H7 (cell line): ENCODE measurements around the gene DLX6. TPM values are rescaled to one million over a fixed set of nuclear protein-coding genes. Genes with fewer than 3 reads are reported as not detected.
A peak's percentile ranks its signal among the peaks of the same experiment; 100 is the strongest.

ENCODE experiments used
- DNase-seq: peaks from one replicate; pipeline ENCODE4 v3.0.0; 2012
- H3K27me3 ChIP-seq: 2 replicates; pipeline ENCODE4 v1.6.0; 2011; ENCODE audit warnings: mild to moderate bottlenecking, low read length; ENCODE audit not compliant: control insufficient read depth, insufficient read depth
- H3K36me3 ChIP-seq: replicated peaks from 2 replicates; pipeline ENCODE4 v1.5.1; 2011; ENCODE audit warnings: low read length; ENCODE audit not compliant: control insufficient read depth, insufficient read depth
- H3K4me3 ChIP-seq: 2 replicates; pipeline ENCODE4 v1.5.1; 2011; ENCODE audit warnings: low read depth, mild to moderate bottlenecking, control low read depth, low read length, moderate library complexity; ENCODE audit not compliant: insufficient read depth
- total RNA-seq: library from RNA; depleted of rRNA; stranded (reverse); fragments of >200 nt; shearing (Covaris generic); gene quantifications from 2 replicates; pipeline ENCODE4 v1.2.3, GENCODE V29; 2014; rRNA removed

DLX6 gene
- total RNA-seq = not detected in 2 replicates

DNA sequence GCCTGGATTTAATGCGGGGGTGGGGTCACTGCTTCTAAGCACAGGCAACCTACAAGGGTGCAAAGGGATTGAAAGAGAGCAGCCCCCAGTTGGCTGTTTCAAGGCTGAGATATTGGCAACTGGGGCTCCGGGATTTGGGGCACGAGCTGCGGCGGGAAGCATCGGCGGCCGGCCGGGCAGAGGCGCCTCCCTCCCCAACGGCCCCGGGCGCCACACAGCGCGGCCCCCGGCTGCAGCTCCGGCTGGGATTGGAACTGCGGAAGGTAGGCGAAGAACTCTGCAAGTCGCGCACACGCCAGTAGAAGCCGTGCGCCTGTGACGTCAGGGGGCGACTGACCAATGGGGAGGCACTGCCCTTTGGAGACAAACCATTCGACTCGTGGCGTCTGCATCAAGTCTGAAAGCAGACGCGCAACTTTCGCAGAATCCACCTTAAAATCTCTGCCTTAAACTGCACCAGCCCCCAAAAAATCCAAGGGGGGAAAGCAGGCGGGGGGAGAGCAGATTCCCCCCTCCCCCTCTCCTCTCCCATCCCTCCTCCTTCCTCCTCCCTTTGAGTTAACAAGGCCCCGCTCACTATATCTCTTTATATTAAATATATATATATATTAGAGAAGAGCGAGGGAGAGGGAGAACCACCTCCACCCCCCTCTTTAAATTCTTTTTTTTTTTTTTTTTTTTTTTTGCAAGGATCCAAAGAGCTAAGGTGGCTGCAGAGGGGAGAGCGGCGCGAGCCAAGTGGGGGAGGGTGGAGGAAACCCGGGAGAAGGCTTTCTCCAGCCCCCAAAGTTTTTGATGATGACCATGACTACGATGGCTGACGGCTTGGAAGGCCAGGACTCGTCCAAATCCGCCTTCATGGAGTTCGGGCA is at the start of gene DLX6:
Gene DLX6 (plus strand): TSS at position 371 of the 872 bp plus-strand sequence. CDS start 425 bp downstream, at position 796.
- Histone ChIP-seq H3K27me3 (peaks cover 91% of the 10 kb centered on the region), H3K36me3 (no peaks in the 10 kb centered on the region), H3K4me3 (peak within 1 kb of the TSS; percentile 38)
- peak; percentile 96 for DNase-seq

GRCh38 chr7:96959135-96959534 is 46.2 kb upstream of the DLX6 start:
- no peak overlapping the region for H3K4me3 ChIP-seq
- no peaks in the 10 kb centered on the region for H3K36me3 ChIP-seq
- no peaks in the 10 kb centered on the region for H3K27me3 ChIP-seq
- no peak for DNase-seq

DNA sequence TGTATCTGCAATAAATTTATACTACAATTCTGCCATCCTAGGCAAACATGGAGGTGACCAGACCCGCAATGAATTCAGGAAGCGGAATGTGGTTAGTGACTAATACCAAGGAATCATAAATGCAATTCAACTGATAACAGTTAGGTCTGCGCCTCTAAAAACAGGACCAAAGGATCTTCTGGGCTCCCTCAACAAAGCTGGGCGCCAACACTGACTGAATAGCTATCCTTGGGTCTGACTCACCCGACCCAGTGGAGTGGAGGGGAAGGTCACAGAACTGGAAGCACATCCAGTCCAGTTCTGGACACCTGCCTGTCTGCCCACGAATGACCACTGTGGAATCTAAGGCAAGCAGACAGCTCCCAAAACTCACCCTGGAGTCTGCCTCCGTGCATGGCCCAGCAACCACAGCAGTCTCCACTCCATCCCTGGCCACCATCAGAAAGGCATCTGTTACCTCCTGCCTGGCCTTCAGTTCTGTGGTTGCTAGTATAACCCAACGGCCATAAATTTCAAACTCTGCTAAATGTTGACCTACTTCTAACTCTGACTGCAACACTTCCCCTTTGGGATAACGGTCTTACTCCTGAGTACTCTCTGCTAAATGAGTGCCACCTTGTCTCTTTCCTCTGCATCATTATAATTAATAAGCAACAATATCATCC is 43.0 kb upstream of the DLX6 start:
- no peaks in the 10 kb centered on the region for H3K36me3 ChIP-seq
- no peak for DNase-seq

DNA sequence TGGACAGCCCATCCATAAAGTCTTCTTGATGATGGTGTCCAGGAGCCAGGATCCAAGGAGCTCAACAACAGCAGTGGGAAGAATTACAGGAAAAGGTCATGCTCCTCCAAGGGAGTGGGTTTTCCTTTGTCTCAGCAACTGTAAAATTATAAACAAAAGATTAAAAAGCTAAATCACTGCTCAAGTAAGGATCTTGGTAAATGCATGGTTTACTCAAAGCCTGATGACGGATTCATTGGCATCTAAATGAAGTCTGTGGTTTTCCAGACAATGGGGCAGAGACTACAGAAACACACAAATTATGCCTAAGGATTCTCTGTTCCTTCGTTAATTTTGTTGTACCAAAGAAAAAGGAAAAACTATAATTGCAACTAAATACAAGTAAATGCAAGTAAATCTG is 36.4 kb upstream of the DLX6 start:
- H3K36me3 ChIP-seq = no peaks in the 10 kb centered on the region
- H3K27me3 ChIP-seq = no peaks in the 10 kb centered on the region
- DNase-seq = no peak
- H3K4me3 ChIP-seq = no peak overlapping the region

More for the DNA sequence above, 43.0 kb upstream of the DLX6 start:
- no peak overlapping the region for H3K4me3 ChIP-seq
- no peaks in the 10 kb centered on the region for H3K27me3 ChIP-seq

DNA sequence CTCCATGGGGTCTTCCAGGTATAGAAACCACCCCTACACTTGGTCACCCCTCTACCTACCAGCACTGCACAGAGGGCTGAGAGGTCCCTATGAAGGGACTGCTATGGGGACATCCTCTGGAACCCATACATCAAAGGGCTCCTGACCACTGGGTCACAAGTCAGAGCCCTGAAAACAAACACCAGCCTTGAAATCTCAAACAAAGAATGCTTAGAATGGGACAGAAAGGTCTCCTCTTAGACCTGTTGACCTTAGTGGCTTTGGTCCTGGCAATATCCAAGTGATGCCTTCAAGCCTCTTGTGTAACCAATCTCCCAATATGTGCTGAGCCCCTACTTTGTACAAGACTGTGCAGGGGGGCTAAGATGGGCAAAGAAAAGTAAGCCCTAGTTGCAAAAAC is 34.6 kb upstream of the DLX6 start:
- Histone ChIP-seq H3K27me3 (no peaks in the 10 kb centered on the region), H3K36me3 (no peaks in the 10 kb centered on the region)
- no peak for DNase-seq

DNA sequence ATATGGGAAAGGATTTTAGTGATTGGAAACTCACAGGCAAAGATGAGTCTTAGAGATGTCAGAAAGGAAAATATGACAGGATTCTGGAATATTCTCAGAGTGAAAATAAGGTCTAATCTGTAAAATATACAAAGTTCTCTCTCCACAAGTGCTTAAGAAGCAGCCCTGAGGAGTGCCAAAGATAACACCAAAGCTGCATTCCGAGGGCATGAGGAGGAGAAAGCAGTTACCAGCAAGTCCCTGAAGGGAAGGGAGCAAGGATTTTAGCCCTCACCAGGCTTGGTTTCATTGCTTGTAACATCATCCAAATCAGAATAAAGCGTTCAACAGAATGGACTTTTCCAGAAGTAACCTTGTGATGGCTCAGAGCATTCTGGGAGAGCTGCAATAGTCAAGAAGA is 31.4 kb upstream of the DLX6 start:
- H3K27me3 ChIP-seq = no peaks in the 10 kb centered on the region
- no peaks in the 10 kb centered on the region for H3K36me3 ChIP-seq
- no peak for DNase-seq
- no peak overlapping the region for H3K4me3 ChIP-seq

More for the DNA sequence above, 34.6 kb upstream of the DLX6 start:
- no peak overlapping the region for H3K4me3 ChIP-seq

DNA sequence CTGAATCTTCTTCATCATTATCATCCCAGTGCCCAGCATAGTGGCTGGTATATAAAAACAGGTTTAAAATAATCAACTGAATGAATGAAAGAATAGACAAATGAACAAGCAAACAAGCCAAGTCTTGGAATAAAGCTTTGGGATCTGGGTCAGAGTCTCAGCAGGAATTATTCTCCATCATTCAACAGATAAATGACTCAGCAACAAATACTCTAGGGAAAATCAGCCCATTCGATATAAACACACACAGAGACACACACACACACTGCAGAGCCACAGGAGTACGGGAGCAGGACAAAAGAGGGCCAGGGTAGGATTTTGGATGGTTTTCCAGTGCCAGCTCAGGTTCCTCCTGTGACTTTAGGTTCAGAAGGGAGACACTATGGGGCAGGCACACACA is 29.2 kb upstream of the DLX6 start:
- H3K27me3 ChIP-seq = no peaks in the 10 kb centered on the region
- no peaks in the 10 kb centered on the region for H3K36me3 ChIP-seq
- DNase-seq = no peak
- no peak overlapping the region for H3K4me3 ChIP-seq

- no peaks in the 10 kb centered on the region for H3K27me3 ChIP-seq
- no peak for DNase-seq
- no peak overlapping the region for H3K4me3 ChIP-seq
- H3K36me3 ChIP-seq = no peaks in the 10 kb centered on the region
These were observed 27.9 kb upstream of the DLX6 start for GRCh38 chr7:96977445-96977844.

GRCh38 chr7:96979551-96980276 is 25.6 kb upstream of the DLX6 start:
- no peak for DNase-seq
- no peaks in the 10 kb centered on the region for H3K36me3 ChIP-seq
- H3K4me3 ChIP-seq = no peak overlapping the region
- no peaks in the 10 kb centered on the region for H3K27me3 ChIP-seq

GRCh38 chr7:96982586-96982985 is 22.8 kb upstream of the DLX6 start:
- no peak for DNase-seq
- H3K4me3 ChIP-seq = no peak overlapping the region
- H3K36me3 ChIP-seq = no peaks in the 10 kb centered on the region
- H3K27me3 ChIP-seq = peaks cover 11% of the 10 kb centered on the region

GRCh38 chr7:96985992-96986391 is 19.4 kb upstream of the DLX6 start:
- Histone ChIP-seq H3K27me3 (peaks cover 45% of the 10 kb centered on the region), H3K4me3 (no peak overlapping the region), H3K36me3 (no peaks in the 10 kb centered on the region)
- DNase-seq = no peak

GRCh38 chr7:96986901-96987300 is 18.5 kb upstream of the DLX6 start:
- Histone ChIP-seq H3K27me3 (peaks cover 54% of the 10 kb centered on the region), H3K4me3 (no peak overlapping the region), H3K36me3 (no peaks in the 10 kb centered on the region)
- no peak for DNase-seq

DNA sequence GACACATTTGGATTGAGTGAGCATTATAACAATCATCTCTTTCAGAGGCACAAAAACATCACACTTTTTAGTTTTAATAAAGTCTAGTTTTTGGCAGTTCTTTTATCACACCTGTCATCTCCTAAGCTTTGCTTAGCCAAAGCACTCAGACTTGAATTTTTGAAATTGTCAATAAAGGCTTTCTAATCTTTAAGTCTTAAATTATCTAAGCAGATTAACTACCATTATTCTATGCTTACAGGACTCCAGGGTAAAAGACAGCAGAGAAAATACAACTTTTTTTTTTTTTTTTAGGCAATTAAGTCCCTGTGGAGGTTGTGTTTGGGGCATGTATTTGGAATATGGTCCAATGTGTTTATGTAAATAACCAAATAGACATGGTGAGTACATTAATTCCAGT is 17.6 kb upstream of the DLX6 start:
- Histone ChIP-seq H3K36me3 (no peaks in the 10 kb centered on the region), H3K27me3 (peaks cover 62% of the 10 kb centered on the region), H3K4me3 (no peak overlapping the region)
- DNase-seq = no peak

- Histone ChIP-seq H3K4me3 (no peak overlapping the region; the same call in 1 of the 2 replicates), H3K27me3 (peaks cover 78% of the 10 kb centered on the region), H3K36me3 (no peaks in the 10 kb centered on the region)
- peak; percentile 68 for DNase-seq
These were observed 16.0 kb upstream of the DLX6 start for GRCh38 chr7:96989241-96989858.
